ENCODE results near the gene NR1H4. TPM values are rescaled to one million over a fixed set of nuclear protein-coding genes. Genes with fewer than 3 reads are reported as not detected.

Gene NR1H4
- total and polyA plus RNA-seq, 2 of the 8 experiments (the other 6 are each of a cell fraction or from before 2014, with no cell fraction given): not detected

DNA sequence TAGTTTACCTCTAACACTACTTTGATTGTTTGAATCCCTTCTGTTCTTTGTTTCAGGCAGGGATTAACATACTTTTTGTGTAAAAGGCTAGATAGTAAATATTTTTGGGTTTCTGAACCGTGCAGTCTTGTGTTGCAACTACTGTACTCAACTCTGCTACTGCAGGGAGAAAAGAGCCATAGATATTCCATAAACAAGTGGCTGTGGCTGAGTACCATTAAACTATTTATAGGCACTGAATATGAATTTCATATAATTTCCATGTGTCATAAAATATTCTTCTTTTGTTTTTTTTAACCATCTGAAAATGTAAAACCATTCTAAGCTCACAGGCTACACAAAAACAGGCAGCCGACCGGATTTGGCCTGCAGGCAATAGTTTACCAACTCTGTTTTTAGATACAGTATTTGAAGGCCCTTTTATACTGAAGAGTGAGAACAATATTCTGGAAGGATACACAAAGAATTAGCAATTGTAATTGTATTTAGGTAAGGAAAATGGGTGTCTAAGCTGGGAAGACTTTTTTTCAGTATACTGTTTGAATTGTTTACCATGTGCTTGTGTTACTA is 15.7 kb downstream of the NR1H4 start (continued):
- TF ChIP-seq, protein P1, sequence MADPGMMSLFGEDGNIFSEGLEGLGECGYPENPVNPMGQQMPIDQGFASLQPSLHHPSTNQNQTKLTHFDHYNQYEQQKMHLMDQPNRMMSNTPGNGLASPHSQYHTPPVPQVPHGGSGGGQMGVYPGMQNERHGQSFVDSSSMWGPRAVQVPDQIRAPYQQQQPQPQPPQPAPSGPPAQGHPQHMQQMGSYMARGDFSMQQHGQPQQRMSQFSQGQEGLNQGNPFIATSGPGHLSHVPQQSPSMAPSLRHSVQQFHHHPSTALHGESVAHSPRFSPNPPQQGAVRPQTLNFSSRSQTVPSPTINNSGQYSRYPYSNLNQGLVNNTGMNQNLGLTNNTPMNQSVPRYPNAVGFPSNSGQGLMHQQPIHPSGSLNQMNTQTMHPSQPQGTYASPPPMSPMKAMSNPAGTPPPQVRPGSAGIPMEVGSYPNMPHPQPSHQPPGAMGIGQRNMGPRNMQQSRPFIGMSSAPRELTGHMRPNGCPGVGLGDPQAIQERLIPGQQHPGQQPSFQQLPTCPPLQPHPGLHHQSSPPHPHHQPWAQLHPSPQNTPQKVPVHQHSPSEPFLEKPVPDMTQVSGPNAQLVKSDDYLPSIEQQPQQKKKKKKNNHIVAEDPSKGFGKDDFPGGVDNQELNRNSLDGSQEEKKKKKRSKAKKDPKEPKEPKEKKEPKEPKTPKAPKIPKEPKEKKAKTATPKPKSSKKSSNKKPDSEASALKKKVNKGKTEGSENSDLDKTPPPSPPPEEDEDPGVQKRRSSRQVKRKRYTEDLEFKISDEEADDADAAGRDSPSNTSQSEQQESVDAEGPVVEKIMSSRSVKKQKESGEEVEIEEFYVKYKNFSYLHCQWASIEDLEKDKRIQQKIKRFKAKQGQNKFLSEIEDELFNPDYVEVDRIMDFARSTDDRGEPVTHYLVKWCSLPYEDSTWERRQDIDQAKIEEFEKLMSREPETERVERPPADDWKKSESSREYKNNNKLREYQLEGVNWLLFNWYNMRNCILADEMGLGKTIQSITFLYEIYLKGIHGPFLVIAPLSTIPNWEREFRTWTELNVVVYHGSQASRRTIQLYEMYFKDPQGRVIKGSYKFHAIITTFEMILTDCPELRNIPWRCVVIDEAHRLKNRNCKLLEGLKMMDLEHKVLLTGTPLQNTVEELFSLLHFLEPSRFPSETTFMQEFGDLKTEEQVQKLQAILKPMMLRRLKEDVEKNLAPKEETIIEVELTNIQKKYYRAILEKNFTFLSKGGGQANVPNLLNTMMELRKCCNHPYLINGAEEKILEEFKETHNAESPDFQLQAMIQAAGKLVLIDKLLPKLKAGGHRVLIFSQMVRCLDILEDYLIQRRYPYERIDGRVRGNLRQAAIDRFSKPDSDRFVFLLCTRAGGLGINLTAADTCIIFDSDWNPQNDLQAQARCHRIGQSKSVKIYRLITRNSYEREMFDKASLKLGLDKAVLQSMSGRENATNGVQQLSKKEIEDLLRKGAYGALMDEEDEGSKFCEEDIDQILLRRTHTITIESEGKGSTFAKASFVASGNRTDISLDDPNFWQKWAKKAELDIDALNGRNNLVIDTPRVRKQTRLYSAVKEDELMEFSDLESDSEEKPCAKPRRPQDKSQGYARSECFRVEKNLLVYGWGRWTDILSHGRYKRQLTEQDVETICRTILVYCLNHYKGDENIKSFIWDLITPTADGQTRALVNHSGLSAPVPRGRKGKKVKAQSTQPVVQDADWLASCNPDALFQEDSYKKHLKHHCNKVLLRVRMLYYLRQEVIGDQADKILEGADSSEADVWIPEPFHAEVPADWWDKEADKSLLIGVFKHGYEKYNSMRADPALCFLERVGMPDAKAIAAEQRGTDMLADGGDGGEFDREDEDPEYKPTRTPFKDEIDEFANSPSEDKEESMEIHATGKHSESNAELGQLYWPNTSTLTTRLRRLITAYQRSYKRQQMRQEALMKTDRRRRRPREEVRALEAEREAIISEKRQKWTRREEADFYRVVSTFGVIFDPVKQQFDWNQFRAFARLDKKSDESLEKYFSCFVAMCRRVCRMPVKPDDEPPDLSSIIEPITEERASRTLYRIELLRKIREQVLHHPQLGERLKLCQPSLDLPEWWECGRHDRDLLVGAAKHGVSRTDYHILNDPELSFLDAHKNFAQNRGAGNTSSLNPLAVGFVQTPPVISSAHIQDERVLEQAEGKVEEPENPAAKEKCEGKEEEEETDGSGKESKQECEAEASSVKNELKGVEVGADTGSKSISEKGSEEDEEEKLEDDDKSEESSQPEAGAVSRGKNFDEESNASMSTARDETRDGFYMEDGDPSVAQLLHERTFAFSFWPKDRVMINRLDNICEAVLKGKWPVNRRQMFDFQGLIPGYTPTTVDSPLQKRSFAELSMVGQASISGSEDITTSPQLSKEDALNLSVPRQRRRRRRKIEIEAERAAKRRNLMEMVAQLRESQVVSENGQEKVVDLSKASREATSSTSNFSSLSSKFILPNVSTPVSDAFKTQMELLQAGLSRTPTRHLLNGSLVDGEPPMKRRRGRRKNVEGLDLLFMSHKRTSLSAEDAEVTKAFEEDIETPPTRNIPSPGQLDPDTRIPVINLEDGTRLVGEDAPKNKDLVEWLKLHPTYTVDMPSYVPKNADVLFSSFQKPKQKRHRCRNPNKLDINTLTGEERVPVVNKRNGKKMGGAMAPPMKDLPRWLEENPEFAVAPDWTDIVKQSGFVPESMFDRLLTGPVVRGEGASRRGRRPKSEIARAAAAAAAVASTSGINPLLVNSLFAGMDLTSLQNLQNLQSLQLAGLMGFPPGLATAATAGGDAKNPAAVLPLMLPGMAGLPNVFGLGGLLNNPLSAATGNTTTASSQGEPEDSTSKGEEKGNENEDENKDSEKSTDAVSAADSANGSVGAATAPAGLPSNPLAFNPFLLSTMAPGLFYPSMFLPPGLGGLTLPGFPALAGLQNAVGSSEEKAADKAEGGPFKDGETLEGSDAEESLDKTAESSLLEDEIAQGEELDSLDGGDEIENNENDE (IDR thresholded peaks at IDR 0.05; ENCODE audit: insufficient replicate concordance, low read length): no peak
- TF ChIP-seq RBBP5 (IDR thresholded peaks at IDR 0.05; ENCODE audit: borderline replicate concordance, low read depth, low read length): no peak
- TF ChIP-seq NANOG (IDR thresholded peaks at IDR 0.05; ENCODE audit: insufficient read depth, low read depth, low read length, poor library complexity, severe bottlenecking): no peak
- TF ChIP-seq, protein P2, sequence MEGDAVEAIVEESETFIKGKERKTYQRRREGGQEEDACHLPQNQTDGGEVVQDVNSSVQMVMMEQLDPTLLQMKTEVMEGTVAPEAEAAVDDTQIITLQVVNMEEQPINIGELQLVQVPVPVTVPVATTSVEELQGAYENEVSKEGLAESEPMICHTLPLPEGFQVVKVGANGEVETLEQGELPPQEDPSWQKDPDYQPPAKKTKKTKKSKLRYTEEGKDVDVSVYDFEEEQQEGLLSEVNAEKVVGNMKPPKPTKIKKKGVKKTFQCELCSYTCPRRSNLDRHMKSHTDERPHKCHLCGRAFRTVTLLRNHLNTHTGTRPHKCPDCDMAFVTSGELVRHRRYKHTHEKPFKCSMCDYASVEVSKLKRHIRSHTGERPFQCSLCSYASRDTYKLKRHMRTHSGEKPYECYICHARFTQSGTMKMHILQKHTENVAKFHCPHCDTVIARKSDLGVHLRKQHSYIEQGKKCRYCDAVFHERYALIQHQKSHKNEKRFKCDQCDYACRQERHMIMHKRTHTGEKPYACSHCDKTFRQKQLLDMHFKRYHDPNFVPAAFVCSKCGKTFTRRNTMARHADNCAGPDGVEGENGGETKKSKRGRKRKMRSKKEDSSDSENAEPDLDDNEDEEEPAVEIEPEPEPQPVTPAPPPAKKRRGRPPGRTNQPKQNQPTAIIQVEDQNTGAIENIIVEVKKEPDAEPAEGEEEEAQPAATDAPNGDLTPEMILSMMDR (IDR thresholded peaks at IDR 0.05; ENCODE audit: control extremely low read depth in 1 of 3, insufficient read depth in 1 of 3, low read depth in 1 of 3, low read length in 3 of 3): no peak
- TF ChIP-seq BCL11A (IDR thresholded peaks at IDR 0.05; ENCODE audit: low read depth in 2 of 2, low read length in 2 of 2): no peak
- TF ChIP-seq CREB1 (IDR thresholded peaks at IDR 0.05): no peak
- no peak for TF ChIP-seq CHD1 (IDR thresholded peaks at IDR 0.05; ENCODE audit: low read depth, low read length)
- no peak for TF ChIP-seq BRCA1 (IDR thresholded peaks at IDR 0.05; ENCODE audit: low read depth, low read length)
- no peak for TF ChIP-seq KDM5A (IDR thresholded peaks at IDR 0.05; ENCODE audit: low read length)

Measured in H1 (cell line).